Fibroblast of upper back skin (primary cell): ENCODE results near the gene FHDC1.
"Not testable (repeated sequence)": the region's sequence is repeated elsewhere in the genome, so short reads cannot be mapped to it uniquely, and the experiment has no call there.

Experiments
- DNase-seq: peaks from one replicate; pipeline ENCODE4 v3.0.0-alpha.2; 2013

Gene FHDC1, protein sequence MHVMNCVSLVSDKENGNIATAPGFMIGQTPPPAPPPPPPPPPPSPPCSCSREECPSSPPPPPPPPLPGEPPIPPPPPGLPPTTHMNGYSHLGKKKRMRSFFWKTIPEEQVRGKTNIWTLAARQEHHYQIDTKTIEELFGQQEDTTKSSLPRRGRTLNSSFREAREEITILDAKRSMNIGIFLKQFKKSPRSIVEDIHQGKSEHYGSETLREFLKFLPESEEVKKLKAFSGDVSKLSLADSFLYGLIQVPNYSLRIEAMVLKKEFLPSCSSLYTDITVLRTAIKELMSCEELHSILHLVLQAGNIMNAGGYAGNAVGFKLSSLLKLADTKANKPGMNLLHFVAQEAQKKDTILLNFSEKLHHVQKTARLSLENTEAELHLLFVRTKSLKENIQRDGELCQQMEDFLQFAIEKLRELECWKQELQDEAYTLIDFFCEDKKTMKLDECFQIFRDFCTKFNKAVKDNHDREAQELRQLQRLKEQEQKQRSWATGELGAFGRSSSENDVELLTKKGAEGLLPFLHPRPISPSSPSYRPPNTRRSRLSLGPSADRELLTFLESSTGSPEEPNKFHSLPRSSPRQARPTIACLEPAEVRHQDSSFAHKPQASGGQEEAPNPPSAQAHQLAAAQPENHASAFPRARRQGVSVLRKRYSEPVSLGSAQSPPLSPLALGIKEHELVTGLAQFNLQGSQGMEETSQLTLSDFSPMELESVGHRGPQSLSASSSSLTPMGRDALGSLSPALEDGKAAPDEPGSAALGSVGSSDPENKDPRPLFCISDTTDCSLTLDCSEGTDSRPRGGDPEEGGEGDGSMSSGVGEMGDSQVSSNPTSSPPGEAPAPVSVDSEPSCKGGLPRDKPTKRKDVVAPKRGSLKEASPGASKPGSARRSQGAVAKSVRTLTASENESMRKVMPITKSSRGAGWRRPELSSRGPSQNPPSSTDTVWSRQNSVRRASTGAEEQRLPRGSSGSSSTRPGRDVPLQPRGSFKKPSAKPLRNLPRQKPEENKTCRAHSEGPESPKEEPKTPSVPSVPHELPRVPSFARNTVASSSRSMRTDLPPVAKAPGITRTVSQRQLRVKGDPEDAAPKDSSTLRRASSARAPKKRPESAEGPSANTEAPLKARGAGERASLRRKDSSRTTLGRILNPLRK

DNA sequence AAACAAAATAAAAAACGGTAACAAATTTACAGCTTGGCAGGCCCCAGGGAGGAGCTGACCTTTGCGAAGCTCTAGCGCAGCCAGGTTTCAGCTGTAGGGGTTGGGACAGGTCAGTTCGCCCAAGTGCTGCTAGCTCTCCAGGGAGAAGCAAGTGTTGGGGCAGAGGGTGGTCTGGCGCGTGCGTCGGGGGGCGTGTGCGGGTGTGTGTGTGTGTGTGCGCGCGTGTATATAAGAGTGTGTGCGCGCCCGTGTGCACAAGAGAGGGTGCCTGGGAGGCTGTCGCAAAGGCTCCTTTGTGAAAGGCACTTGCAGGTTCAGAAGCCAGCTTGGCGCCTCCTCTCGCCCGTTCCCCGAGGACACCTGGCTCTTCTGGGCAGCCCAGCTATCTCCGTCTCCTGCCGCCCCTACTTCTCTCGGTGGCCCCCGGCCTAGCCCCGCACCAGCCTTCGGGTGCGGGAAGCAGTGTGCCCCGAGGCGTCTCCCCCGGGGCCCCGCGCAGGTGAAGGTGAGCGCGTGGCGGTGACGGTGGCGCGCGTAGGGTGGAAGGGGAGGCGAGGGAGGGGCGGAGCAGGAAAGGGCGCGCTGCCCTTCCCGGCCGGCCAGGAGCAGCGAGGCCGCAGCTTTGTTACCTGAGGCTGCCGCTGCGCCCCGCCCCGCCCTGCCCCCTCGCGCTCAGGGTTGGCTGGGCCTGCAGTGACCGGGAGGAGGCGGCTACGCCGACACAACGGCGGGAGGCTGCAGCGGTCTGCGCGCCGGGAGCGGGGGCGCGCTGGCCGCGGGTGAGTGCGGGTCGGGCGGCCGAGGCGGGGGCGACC lies at the start of gene FHDC1:
TSS of gene FHDC1 (plus strand) at position 693 of the 815 bp plus-strand sequence. CDS start 6,735 bp downstream, outside the sequence.
- DNase-seq: no peak

DNA sequence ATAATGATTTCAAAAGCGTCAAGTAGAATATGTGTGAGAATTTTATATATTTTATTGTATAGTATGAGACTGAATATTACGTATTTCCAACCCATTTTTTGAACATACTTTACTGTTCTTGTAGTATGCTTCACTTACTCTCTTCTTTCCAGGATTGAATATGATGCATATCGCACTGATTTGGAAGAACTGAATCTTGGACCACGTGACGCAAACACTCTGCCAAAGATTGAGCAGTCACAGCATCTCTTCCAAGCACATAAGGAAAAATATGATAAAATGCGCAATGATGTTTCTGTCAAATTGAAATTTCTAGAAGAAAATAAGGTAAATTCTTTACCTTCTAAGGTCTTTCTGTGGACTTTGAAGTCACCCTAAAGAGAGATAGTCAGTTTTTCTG lies 48.1 kb upstream of the FHDC1 start:
- no peak for DNase-seq

DNA sequence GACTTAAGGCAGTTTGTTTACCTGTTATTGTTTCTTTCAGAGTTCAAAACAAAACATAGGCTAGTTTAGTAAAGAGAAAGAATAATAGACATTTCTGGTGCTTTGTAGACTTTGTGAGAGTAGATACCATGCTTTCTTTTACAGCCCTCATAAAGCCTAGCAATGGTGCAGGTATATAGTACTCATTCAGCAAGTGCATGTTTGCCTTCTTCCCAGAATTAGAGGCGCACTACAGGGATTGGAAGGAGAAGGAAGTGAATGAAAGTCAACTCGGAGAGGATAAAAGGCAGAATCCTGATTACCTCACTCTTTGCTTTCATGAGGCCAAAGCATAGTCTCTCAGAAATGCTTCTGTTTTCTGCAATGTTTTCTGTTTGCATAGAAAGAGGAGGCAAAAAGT lies 43.1 kb upstream of the FHDC1 start:
- no peak for DNase-seq

DNA sequence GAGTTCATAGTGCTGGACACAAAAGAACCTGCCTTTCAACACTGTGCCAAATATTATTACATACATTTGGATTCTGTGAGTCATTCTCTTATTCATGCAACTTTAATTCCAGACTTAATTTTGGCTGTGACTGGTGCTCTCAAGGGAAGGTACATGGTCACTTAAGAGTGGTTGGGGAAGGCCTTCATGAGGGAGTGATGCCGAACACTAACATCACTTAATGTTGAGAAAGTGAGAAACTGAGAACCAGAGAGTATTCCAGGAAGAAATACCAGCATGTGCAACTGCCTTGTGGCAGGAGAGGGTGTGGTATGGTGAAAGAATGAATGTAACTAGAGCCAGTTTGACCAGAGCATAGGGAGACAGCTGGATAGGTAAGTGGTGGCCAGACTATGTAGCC lies 41.5 kb upstream of the FHDC1 start:
- DNase-seq: peak; percentile 83

DNA sequence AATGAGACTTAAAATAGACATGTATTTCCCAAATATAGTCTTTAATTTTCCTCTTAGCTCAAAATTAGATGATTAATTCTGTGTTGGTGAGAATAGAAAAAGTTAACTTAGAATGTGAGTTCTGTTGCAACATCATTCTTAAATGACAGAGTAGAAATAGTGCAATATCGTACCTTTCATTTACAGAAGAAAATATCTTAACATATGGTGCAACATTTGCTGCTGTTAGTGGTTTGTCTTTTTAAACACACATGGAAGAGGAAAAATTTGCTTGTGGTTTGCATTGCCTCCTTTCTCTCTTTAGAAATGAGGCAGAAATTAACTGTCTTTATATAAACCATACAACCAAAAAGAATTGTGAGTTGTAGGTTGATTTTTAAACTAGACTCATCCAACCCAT lies 39.3 kb upstream of the FHDC1 start:
- peak; percentile 57 for DNase-seq

DNA sequence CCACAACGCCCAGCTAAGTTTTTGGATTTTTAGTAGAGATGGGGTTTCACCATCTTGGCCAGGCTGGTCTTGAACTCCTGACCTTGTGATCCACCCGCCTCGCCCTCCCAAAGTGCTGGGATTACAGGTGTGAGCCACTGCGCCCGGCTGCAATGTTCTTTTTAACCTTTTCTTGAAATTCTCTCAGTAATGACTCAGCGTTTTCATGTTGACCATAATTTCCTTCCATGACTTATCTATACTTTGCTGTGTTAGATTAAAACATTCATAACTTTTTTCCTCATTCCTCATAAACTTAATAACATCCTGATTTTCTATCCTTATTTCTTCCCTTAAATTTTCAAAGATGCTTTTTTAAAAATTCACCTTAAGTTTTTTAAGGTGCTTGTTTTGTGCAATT lies 38.0 kb upstream of the FHDC1 start:
- not testable (repeated sequence) for DNase-seq

DNA sequence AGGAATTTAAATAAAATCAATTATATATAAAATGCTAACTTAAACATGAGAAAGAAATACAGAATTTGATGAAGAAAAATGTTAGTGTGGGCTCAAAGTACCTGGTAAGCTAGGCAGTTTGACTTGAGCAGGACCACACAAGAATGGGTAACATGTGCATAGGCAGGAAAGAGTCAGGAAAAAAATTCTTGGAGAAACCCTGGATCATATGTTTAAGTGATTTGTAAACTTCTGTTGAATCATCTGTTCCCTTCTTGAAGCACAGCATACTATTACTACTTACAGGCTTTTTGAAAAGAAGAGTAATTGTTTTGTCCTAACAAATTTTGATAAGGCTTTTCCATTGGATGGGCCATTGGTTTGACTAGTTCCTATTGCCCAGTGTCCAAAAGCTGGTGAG lies 37.5 kb upstream of the FHDC1 start:
- no peak for DNase-seq

DNA sequence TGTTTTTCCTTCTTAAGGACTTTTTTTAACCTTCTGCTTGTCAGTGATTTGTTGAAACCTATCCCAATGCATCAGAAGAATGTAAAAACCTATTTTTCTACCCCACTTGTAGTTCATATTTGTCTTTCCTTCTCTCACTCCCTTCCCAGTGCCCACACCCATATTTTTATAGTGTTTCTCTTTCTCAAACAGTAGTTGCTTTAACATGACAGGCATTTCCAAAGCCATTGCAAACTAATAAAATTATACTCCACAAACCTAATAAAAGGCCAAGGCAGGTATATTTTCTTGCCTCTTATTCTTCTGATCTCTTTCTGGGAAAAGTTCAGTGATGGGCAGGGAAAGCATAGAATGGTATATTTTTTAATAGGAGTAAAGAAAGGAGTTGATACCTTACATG lies 35.7 kb upstream of the FHDC1 start:
- DNase-seq: no peak

DNA sequence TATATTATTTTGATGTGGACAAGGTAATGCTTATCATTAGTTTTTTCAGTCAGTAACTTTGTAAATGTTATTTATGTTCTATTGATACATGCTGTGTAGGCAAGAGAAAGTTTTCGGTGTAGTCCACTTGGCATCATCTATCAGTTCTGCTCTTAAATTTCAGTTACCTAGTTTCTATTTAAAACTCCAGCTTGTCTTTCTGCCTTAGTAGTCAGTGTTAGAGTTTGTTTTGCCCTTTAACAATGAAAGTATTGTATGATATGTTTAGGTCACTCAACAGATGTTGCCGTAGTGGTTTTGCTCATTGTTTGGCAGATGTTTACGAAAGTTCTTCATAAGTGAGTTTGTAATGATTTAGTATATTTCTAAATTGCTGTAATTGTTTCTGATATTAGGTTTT lies 34.9 kb upstream of the FHDC1 start:
- DNase-seq: no peak

DNA sequence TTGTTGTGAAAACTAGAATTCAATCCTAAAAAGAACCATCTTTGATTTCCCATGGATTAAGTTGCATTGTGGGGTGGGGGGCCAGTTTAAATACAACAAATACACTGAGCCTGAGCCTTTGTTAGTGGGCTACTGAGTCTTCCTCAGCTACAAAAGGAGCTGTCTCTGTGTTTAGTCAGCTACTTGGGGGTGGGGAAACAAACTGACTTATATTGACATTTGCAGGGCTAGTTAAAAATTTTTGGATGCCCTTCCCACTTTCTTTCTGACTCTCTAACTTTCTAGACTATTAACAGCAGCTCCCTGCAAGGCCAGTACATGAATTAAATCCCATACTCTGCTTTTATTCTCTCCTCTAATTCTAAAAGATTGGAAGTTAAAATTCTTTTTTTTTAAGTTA lies 32.5 kb upstream of the FHDC1 start:
- no peak for DNase-seq

DNA sequence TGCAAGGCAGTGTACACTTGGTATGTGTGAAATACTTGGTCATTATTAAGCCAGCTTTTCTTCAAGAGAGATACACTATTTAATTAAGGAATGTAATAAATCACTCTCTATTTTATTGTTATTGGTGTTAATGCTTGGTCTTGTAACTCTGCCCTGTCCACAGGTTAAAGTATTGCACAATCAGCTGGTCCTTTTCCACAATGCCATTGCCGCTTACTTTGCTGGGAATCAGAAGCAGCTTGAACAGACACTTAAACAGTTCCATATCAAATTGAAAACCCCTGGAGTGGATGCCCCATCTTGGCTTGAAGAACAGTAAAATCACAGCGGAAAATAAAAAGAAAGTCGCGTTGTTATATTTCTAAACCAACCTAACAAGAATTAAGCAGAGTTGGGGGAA lies 26.2 kb upstream of the FHDC1 start:
- DNase-seq: no peak

DNA sequence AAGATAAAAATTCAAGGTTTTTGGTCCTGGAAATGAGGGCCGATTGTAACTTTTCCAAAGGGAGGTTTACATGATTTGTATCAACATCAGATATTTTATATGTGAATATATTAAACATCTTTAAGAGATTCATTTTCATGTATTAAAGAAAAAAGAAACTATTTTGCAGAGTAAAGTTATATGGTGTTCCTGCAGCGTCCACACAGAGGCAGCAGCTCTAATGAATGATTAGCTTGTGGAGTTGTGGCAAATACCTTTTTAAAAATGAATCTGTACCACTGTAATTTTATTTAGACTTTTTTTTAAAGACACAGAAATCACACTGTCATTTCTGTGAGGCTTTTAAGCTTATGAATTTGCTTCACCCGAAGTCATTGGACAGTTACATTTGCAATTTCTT lies 25.6 kb upstream of the FHDC1 start:
- no peak for DNase-seq

DNA sequence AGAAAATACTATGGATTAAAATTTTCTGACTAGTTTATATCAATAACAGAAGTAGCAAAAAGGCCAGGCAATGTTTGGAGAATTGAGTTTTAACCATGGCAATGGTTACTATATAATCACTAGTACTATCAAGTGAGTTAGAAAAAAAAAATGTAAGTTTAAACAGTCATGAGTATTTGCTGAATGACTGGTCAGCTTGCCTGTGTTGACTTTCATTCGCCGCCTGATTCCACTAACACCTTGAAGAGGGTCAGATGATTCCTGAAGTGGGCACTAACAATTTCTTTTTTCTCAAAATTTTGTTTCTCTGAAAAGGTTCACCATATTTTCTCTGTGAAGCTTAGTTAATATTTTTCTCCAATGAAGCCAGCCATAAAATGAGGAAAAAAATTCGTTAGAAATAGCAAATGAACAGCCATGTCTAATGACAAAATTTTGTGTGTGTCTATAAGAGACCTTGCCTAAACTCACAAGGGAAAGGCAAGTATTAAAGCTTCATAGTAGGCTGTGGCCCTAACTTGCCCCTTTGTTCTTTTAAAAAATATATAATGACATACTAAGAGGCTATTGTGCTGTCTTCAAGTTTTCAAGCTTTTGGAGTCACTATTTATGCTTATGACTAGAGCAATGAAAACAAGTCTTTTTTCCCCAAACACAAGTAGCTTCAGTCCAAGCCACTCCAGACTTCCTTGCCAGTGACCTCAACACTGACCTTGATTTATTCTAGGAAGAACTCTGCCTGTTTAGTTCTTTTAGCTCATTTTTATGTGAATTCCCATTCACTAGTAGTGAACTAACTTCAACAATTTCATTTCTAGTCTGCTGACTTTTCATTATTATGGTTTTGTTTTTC lies 18.4 kb upstream of the FHDC1 start:
- no peak for DNase-seq

DNA sequence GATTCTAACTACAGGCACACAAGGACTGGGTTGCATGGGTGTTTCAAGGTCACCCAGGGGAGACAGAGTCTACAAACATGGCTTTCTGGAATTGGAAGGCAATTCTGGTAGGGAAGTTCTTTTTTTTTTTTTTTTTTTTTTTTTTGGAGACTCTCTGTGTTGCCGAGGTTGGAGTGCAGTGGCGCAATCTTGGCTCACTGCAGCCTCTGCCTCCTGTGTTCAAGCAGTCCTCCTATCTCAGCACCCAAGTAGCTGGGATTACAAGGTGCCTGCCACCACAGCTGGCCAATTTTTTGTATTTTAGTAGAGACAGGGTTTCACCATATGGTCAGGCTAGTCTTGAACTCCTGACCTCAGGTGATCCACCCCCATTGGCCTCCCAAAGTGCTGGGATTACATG lies 16.3 kb upstream of the FHDC1 start:
- DNase-seq: no peak

DNA sequence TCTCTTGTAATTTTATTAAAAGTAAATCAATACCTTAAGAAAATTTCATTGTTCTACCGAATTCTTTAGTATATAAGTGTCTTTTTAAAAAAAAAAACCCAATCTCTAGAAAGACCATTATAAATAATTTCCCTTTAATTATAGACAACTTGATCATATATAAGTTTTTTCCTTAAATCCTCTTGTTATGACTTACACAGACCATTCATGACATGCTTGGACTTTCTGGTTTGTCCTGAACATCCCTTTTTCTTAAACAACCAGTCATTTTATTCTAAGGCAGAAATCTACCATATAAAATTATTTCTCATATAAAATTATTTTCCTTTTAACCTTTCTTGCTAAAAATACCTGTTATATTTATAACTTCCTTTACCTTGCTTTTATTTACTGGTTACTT lies 15.4 kb upstream of the FHDC1 start:
- no peak for DNase-seq

DNA sequence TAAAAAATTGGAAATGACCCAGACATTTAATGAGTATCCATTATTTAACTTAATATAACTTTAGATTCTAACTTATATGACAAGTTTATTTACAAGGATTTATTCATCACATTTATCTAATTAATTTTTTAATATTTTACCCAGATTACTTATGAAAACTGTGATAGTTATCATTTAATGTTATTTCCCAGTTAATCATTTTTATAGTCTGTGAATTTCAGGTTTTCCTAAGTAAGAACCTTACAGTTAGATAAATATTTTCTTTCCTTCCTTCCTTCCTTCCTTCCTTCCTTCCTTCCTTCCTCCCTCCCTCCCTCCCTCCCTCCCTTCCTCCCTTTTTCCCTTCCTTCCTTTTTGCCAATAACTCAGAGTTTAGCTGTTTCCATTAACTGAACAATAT lies 14.8 kb upstream of the FHDC1 start:
- no peak for DNase-seq

DNA sequence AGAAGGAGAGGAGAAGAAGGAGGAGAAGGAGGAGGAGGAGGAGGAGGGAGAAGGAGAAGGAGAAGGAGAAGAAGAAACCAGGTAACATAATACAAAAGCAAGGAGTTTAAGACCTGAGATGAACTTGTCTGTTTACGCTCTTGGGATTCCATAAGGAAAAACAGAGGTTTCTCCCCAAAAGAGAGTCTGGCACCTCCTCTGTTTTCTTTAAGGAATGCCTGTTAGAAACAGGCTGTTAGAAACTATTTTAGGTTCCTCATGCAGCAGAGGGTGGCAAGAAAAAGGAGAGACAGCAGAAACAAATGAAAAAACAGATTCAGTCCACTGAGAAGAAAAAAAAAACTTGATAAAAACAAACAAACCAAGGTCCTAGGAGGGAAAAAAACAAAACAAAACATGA lies 10.3 kb upstream of the FHDC1 start:
- DNase-seq: no peak

DNA sequence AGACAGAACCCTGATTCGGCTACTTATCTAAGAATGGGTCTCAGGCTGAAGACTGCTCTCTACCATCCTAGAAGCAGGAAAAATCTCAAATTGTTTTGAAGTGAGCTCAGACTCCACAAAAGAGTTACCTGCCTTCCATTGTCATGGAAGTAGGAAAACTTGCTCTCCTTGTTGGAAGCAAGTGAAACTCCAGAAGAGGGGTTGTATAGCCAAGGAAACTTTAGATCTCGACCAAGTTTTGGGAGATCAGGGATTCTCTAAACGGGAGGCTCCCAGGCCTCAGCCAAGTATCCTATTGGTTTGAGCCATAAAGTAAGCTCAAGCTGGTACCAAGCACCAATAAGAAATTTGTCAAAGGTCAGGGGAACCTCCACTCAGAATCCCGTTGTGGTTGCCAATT lies 9.2 kb upstream of the FHDC1 start:
- DNase-seq: no peak

DNA sequence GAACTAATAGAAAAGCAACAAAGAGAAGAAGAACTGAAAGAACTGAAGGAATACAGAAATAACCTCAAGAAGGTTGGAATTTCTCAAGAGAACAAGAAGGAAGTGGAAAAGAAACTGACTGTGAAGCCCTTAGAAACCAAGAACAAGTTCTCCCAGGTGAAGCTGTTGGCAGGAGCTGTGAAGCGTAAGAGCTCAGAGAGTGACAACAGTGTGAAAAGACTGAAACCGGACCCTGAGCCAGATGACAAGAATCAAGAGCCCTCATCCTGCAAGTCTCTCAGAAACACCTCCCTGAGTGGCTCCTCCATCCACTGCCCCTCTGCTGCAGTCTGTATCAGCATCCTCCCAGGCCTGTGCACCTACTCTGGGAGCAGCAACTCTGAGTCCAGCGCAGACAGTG lies 8.4 kb upstream of the FHDC1 start:
- DNase-seq: no peak

DNA sequence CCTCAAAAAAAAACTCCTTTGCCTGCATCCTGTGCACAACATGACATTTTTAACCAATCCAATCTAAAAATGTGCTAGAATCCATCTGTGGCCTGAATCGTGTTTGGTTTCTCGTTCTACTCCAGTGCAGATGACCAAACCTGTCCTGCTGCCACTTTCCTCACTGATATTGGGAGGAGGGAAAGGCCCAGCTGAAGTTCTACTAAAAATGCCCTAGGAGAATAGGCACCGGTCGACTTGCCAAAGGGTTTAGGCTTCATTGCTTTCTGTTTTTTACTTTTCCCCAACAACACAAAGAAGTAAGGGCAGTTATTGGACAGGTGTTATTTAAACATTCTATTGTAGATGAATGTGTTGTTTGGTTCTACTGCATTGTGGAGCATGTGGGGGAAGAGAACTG lies 7.8 kb upstream of the FHDC1 start:
- no peak for DNase-seq

DNA sequence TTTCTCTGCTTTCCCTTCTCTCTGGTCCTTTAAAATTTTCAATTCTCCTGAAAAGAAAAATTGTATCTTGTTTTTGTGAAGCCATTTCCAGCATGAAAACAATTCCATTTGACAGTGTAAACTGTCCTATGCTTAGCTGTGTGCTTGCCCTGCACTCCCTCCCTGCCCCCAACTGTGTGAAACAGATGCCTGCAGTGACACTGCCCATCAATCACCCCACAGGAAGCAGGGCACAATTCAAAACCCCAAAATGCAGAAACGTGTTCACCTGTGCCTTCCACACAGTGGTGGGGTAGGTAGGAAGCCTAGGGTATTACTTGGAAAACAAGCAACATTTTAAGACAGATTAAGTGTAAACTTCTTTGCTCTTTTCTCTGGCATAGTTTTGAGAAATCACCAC lies 6.2 kb upstream of the FHDC1 start:
- no peak for DNase-seq

DNA sequence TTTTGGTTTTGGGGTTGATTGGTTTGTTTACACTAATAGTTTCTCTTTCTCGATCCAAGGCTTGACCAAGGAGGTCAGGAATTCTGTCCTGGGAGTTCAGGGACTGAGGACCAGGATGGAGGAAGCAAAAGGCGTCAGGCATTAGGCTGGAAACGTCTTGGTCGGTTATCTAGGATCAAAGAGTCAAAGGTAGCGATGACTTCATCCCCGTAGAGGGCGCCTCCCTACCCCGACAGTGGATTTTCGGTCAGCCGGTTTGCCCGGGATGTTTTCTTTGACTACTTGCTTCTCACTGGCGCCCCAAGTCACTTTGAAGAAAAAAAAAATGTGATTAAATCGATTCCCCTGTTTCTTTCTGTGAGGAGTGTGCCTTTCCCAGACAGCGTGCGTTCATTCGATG lies 980 bp upstream of the FHDC1 start:
- DNase-seq: no peak
